HepG2 (cell line): ENCODE measurements around the gene TMEM217.

Source experiments
- CEBPB ChIP-seq: IDR thresholded peaks from 2 replicates; pipeline ENCODE4 v1.6.1; 2011; ENCODE audit warnings: low read depth, low read length, improper control_type of control experiment, borderline replicate concordance
- CHD2 ChIP-seq: IDR thresholded peaks from 2 replicates; pipeline ENCODE4 v1.6.1; 2011; ENCODE audit warnings: low read depth, low read length, improper control_type of control experiment
- EP300 ChIP-seq, 3 experiments: sonication (generic) in 1 of 3; formaldehyde crosslinking in 1 of 3; IDR thresholded peaks; 2 replicates each; pipeline versions ENCODE4 v1.5.1 to v1.6.1; 2011 to 2020; ENCODE audit warnings: low read depth in 2 of 3, low read length in 2 of 3, borderline replicate concordance in 1 of 3, improper control_type of control experiment in 1 of 3, mild to moderate bottlenecking in 1 of 3, missing genetic modification reagents in 1 of 3, moderate library complexity in 1 of 3
- MEF2D ChIP-seq: sonication (generic); formaldehyde crosslinking; IDR thresholded peaks from 2 replicates; pipeline ENCODE4 v1.5.1; 2020; ENCODE audit warnings: mild to moderate bottlenecking, missing genetic modification reagents
- NFATC3 ChIP-seq: sonication (generic); formaldehyde crosslinking; IDR thresholded peaks from 2 replicates; pipeline ENCODE4 v1.5.1; 2020; ENCODE audit warnings: mild to moderate bottlenecking, missing genetic modification reagents
- POLR2A ChIP-seq, 2 experiments: IDR thresholded peaks; 2 replicates each; pipeline ENCODE4 v1.6.1; 2011; ENCODE audit warnings: low read depth in 2 of 2, low read length in 2 of 2, mild to moderate bottlenecking in 1 of 2, moderate library complexity in 1 of 2; ENCODE audit not compliant: insufficient read depth in 1 of 2
- SRF ChIP-seq: IDR thresholded peaks from 2 replicates; pipeline ENCODE4 v1.6.1; 2011; ENCODE audit warnings: mild to moderate bottlenecking, low read depth, low read length, moderate library complexity
- TF ChIP-seq, protein P1 (sequence below), 2 experiments: IDR thresholded peaks; 2 replicates each; pipeline ENCODE4 v1.6.1; 2011 to 2012; ENCODE audit warnings: low read length in 2 of 2, borderline replicate concordance in 1 of 2, low read depth in 1 of 2, mild to moderate bottlenecking in 1 of 2, moderate library complexity in 1 of 2
- TF ChIP-seq, protein P2 (sequence below): sonication (generic); formaldehyde crosslinking; IDR thresholded peaks from 2 replicates; pipeline ENCODE4 v1.4.0; 2020; ENCODE audit warnings: missing genetic modification reagents

DNA sequence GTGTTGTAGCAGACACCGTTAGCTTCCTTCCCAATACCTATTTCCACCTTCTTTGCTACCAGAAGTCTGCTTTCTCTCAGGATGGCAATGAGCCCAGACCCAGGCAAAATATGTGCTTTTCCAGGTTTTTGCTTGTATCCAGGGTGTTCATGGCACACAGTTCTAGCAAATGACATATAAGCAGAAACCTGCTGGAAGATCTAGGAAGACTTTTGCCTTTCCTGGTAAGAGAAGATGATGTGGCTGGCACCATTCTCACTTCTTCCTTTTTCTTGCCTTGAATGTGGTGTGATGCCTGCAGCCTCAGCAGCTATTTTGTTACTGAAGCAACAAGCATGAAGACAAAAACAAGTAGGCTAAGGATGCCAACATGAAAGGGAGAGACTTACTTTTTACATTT is 19.6 kb downstream of the TMEM217 start:
- TF ChIP-seq EP300 (IDR thresholded peaks at IDR 0.05; ENCODE audit: low read depth in 2 of 2, low read length in 2 of 2), result no peak
- TF ChIP-seq EP300 (CRISPR knock-in tag; IDR thresholded peaks at IDR 0.05; ENCODE audit: borderline replicate concordance), result no peak
- TF ChIP-seq POLR2A (IDR thresholded peaks at IDR 0.05; ENCODE audit: insufficient read depth in 1 of 2, low read depth in 2 of 2, low read length in 2 of 2), result no peak
- TF ChIP-seq, protein P1, sequence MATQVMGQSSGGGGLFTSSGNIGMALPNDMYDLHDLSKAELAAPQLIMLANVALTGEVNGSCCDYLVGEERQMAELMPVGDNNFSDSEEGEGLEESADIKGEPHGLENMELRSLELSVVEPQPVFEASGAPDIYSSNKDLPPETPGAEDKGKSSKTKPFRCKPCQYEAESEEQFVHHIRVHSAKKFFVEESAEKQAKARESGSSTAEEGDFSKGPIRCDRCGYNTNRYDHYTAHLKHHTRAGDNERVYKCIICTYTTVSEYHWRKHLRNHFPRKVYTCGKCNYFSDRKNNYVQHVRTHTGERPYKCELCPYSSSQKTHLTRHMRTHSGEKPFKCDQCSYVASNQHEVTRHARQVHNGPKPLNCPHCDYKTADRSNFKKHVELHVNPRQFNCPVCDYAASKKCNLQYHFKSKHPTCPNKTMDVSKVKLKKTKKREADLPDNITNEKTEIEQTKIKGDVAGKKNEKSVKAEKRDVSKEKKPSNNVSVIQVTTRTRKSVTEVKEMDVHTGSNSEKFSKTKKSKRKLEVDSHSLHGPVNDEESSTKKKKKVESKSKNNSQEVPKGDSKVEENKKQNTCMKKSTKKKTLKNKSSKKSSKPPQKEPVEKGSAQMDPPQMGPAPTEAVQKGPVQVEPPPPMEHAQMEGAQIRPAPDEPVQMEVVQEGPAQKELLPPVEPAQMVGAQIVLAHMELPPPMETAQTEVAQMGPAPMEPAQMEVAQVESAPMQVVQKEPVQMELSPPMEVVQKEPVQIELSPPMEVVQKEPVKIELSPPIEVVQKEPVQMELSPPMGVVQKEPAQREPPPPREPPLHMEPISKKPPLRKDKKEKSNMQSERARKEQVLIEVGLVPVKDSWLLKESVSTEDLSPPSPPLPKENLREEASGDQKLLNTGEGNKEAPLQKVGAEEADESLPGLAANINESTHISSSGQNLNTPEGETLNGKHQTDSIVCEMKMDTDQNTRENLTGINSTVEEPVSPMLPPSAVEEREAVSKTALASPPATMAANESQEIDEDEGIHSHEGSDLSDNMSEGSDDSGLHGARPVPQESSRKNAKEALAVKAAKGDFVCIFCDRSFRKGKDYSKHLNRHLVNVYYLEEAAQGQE (IDR thresholded peaks at IDR 0.05; ENCODE audit: borderline replicate concordance in 1 of 2, low read depth in 1 of 2, low read length in 2 of 2), result no peak
- no peak for TF ChIP-seq MEF2D (CRISPR knock-in tag)
- TF ChIP-seq CEBPB, result no peak
- TF ChIP-seq SRF, result no peak
- TF ChIP-seq CHD2, result no peak
- TF ChIP-seq, protein P2, sequence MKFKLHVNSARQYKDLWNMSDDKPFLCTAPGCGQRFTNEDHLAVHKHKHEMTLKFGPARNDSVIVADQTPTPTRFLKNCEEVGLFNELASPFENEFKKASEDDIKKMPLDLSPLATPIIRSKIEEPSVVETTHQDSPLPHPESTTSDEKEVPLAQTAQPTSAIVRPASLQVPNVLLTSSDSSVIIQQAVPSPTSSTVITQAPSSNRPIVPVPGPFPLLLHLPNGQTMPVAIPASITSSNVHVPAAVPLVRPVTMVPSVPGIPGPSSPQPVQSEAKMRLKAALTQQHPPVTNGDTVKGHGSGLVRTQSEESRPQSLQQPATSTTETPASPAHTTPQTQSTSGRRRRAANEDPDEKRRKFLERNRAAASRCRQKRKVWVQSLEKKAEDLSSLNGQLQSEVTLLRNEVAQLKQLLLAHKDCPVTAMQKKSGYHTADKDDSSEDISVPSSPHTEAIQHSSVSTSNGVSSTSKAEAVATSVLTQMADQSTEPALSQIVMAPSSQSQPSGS (CRISPR knock-in tag), result no peak
- TF ChIP-seq NFATC3 (CRISPR knock-in tag), result no peak
